Stimulated activated CD8-positive, alpha-beta memory T cell treated with anti-CD3 and anti-CD28 coated beads, Interleukin-2, amount 100 ng/mL, for 48 hours (primary cell): ENCODE results near the gene RTF2.

Experiments
- DNase-seq, 2 donors: peaks; one replicate each; pipeline ENCODE4 v3.0.0-alpha.2; 2020; ENCODE audit warnings: low read depth in 2 of 2

RTF2 gene

GRCh38 chr20:56468316-56469076 lies at the start of gene RTF2:
TSS of gene RTF2 (plus strand) at chr20:56468627. CDS start at chr20:56468698, 71 bp downstream.
- DNase-seq: peak; percentile 96 to 97

- no peak for DNase-seq
These were observed 48.4 kb upstream of the RTF2 start for GRCh38 chr20:56420028-56420427.

GRCh38 chr20:56420940-56421688 lies 47.3 kb upstream of the RTF2 start:
- DNase-seq: no peak

- DNase-seq: no peak
These were observed 46.2 kb upstream of the RTF2 start for GRCh38 chr20:56422076-56422823.

GRCh38 chr20:56422824-56423189 lies 45.6 kb upstream of the RTF2 start:
- DNase-seq: no peak

GRCh38 chr20:56423211-56423610 lies 45.2 kb upstream of the RTF2 start:
- DNase-seq: no peak

GRCh38 chr20:56423886-56424285 lies 44.5 kb upstream of the RTF2 start:
- no peak for DNase-seq

- no peak for DNase-seq
These were observed 43.5 kb upstream of the RTF2 start for GRCh38 chr20:56424931-56425330.

- no peak for DNase-seq
These were observed 42.4 kb upstream of the RTF2 start for GRCh38 chr20:56426026-56426425.

GRCh38 chr20:56426926-56427325 lies 41.5 kb upstream of the RTF2 start:
- DNase-seq: no peak

- no peak for DNase-seq
These were observed 40.6 kb upstream of the RTF2 start for GRCh38 chr20:56427797-56428196.

GRCh38 chr20:56428410-56428809 lies 40.0 kb upstream of the RTF2 start:
- DNase-seq: no peak

GRCh38 chr20:56428881-56429280 lies 39.5 kb upstream of the RTF2 start:
- no peak for DNase-seq

- DNase-seq: no peak
These were observed 38.9 kb upstream of the RTF2 start for GRCh38 chr20:56429502-56429901.

GRCh38 chr20:56429941-56430340 lies 38.5 kb upstream of the RTF2 start:
- no peak for DNase-seq

- no peak for DNase-seq
These were observed 38.0 kb upstream of the RTF2 start for GRCh38 chr20:56430461-56430860.

- no peak for DNase-seq
These were observed 37.5 kb upstream of the RTF2 start for GRCh38 chr20:56430957-56431356.

GRCh38 chr20:56431471-56431870 lies 37.0 kb upstream of the RTF2 start:
- no peak for DNase-seq

GRCh38 chr20:56433221-56433879 lies 35.1 kb upstream of the RTF2 start:
- no peak for DNase-seq

GRCh38 chr20:56433880-56434255 lies 34.6 kb upstream of the RTF2 start:
- no peak for DNase-seq

GRCh38 chr20:56437196-56437960 lies 31.0 kb upstream of the RTF2 start:
- no peak for DNase-seq
